Prostate gland (tissue), 2 donors: ENCODE measurements around the gene TMC8. TPM values are rescaled to one million over a fixed set of nuclear protein-coding genes. Genes with fewer than 3 reads are reported as not detected.

Source experiments
- DNase-seq: peaks from one replicate; pipeline ENCODE4 v3.0.0-alpha.2; 2019; ENCODE audit warnings: low spot score
- H3K27ac ChIP-seq, 2 donors: fragments of 200-600 bp; sonication (generic); 2 replicates each; pipeline ENCODE4 v1.5.1; 2017 to 2019
- H3K27me3 ChIP-seq: fragments of 200-600 bp; sonication (generic); replicated peaks from 2 replicates; pipeline ENCODE4 v1.5.1; 2019; ENCODE audit not compliant: insufficient read depth
- H3K36me3 ChIP-seq, 2 donors: fragments of 200-600 bp; sonication (generic); 1 replicate in 1 of 2; 2 replicates in 1 of 2; pipeline versions ENCODE4 v1.5.1 to v1.8.1; 2017 to 2019
- H3K4me1 ChIP-seq: fragments of 200-600 bp; sonication (generic); replicated peaks from 2 replicates; pipeline ENCODE4 v1.5.1; 2019
- H3K4me3 ChIP-seq, 2 donors: fragments of 200-600 bp; sonication (generic); 2 replicates each; pipeline ENCODE4 v1.5.1; 2017 to 2019
- H3K9me3 ChIP-seq: fragments of 200-600 bp; sonication (generic); 2 replicates; pipeline ENCODE4 v1.5.1; 2017
- POLR2A ChIP-seq: fragments of 450-650 bp; IDR thresholded peaks from one replicate; pipeline ENCODE4 v1.6.1; 2016; ENCODE audit warnings: antibody characterized with exemption, mild to moderate bottlenecking
- POLR2AphosphoS5 ChIP-seq: sonication (generic); formaldehyde crosslinking; IDR thresholded peaks from one replicate; pipeline ENCODE4 v1.6.1; 2017; ENCODE audit warnings: antibody characterized with exemption
- WGBS: methylation state at CpG from one replicate; pipeline ENCODE4 v1.1.5; 2018; 5-methylcytosine and 5-hydroxymethylcytosine counted together
- intact Hi-C: fragments of 100-400 bp; cut with DNase I; formaldehyde crosslinking; loops from one replicate; pipeline ENCODE4 v1.14.2; 2022
- total RNA-seq, 2 donors: library from RNA; depleted of rRNA; stranded (reverse); fragments of >200 nt; gene quantifications; one replicate each; pipeline ENCODE4 v1.1.0, GENCODE V29; 2016
- TF ChIP-seq, protein P1 (sequence below), 4 experiments: fragments of 200-600 bp in 2 of 4; fragments of 450-650 bp in 2 of 4; sonication (generic) in 2 of 4; IDR thresholded peaks; 1 replicate in 3 of 4; 2 replicates in 1 of 4; pipeline ENCODE4 v1.5.1; 2016 to 2019; ENCODE audit warnings: antibody characterized with exemption in 4 of 4, mild to moderate bottlenecking in 2 of 4, moderate library complexity in 2 of 4

The TMC8 gene
- total RNA-seq, 2 donors from 2014 or later, result 1.2 to 3.3 TPM

- intact Hi-C loops, result no loop called here
- no peaks in the 10 kb centered on the region for H3K4me1 ChIP-seq
- no peaks in the 10 kb centered on the region for H3K27me3 ChIP-seq
- DNase-seq, result peak; percentile 91
- WGBS, result 23% methylated on average over 58 of the region's 58 CpGs
- TF ChIP-seq POLR2A, result peak; percentile 82
- peak; percentile 29 for TF ChIP-seq POLR2AphosphoS5
- TF ChIP-seq, protein P1, sequence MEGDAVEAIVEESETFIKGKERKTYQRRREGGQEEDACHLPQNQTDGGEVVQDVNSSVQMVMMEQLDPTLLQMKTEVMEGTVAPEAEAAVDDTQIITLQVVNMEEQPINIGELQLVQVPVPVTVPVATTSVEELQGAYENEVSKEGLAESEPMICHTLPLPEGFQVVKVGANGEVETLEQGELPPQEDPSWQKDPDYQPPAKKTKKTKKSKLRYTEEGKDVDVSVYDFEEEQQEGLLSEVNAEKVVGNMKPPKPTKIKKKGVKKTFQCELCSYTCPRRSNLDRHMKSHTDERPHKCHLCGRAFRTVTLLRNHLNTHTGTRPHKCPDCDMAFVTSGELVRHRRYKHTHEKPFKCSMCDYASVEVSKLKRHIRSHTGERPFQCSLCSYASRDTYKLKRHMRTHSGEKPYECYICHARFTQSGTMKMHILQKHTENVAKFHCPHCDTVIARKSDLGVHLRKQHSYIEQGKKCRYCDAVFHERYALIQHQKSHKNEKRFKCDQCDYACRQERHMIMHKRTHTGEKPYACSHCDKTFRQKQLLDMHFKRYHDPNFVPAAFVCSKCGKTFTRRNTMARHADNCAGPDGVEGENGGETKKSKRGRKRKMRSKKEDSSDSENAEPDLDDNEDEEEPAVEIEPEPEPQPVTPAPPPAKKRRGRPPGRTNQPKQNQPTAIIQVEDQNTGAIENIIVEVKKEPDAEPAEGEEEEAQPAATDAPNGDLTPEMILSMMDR (IDR thresholded peaks at IDR 0.05), result no peak
- no peaks in the 10 kb centered on the region for H3K36me3 ChIP-seq
- H3K27ac ChIP-seq, result no peak overlapping the region
- no peaks in the 10 kb centered on the region for H3K9me3 ChIP-seq
- H3K4me3 ChIP-seq, result no peak overlapping the region
Measured at GRCh38 chr17:78140169-78141051, 9.8 kb downstream of the TMC8 start.

GRCh38 chr17:78141437-78142118, 11.0 kb downstream of the TMC8 start:
- DNase-seq, result no peak
- Histone ChIP-seq H3K4me1 (no peaks in the 10 kb centered on the region), H3K27ac (no peak overlapping the region), H3K27me3 (no peaks in the 10 kb centered on the region), H3K36me3 (no peaks in the 10 kb centered on the region), H3K4me3 (no peak overlapping the region), H3K9me3 (no peaks in the 10 kb centered on the region)
- TF ChIP-seq, protein P1 (IDR thresholded peaks at IDR 0.05), result no peak
- TF ChIP-seq POLR2A, result no peak
- TF ChIP-seq POLR2AphosphoS5, result no peak
- intact Hi-C loops, result no loop called here
- WGBS, result 71% methylated on average over 20 of the region's 20 CpGs

DNA sequence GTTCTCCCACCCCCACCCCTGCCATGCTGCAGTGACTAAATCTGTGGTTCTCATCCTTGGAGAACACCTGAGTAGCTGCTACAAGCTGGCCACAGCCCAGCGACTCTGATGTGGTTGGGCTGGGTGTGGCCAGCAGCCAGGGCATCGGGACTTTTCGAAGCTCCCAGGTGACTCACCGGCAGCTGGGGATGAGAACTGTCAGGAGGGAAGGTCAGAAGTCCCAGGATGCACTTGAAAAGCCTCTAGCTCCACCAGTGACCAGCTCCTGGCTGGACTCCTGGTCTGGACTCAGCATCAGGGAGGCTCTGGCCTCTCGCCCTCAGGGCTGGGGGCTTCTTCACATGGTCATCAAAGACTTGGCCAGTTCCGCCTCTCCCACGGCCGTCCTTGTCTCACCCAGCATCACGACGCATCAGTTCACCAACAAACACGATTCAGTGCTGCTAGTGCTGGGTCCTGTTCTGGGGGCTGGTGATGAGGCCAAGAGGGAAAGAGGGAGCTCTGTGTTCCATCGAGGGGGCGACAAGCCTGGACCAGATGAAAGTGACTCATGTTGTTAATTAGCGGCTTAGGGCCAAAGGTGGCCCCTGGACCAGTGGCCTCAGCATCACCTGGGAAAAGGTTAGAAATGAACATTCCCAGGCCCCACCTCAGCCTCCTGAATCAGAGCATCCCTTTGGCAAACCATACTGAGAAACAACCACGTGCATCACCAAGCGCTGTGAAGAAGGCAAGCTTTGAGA, 11.7 kb downstream of the TMC8 start:
- TF ChIP-seq, protein P1 (IDR thresholded peaks at IDR 0.05), result no peak
- TF ChIP-seq POLR2AphosphoS5, result peak; percentile 68
- TF ChIP-seq POLR2A, result peak; percentile 8
- H3K4me3 ChIP-seq, result no peak overlapping the region
- H3K27me3 ChIP-seq, result no peaks in the 10 kb centered on the region
- WGBS, result 57% methylated on average over 16 of the region's 16 CpGs
- intact Hi-C loops, result no loop called here
- H3K9me3 ChIP-seq, result no peaks in the 10 kb centered on the region
- no peak overlapping the region for H3K27ac ChIP-seq
- H3K4me1 ChIP-seq, result no peaks in the 10 kb centered on the region
- peak; percentile 83 for DNase-seq
- H3K36me3 ChIP-seq, result no peaks in the 10 kb centered on the region

DNA sequence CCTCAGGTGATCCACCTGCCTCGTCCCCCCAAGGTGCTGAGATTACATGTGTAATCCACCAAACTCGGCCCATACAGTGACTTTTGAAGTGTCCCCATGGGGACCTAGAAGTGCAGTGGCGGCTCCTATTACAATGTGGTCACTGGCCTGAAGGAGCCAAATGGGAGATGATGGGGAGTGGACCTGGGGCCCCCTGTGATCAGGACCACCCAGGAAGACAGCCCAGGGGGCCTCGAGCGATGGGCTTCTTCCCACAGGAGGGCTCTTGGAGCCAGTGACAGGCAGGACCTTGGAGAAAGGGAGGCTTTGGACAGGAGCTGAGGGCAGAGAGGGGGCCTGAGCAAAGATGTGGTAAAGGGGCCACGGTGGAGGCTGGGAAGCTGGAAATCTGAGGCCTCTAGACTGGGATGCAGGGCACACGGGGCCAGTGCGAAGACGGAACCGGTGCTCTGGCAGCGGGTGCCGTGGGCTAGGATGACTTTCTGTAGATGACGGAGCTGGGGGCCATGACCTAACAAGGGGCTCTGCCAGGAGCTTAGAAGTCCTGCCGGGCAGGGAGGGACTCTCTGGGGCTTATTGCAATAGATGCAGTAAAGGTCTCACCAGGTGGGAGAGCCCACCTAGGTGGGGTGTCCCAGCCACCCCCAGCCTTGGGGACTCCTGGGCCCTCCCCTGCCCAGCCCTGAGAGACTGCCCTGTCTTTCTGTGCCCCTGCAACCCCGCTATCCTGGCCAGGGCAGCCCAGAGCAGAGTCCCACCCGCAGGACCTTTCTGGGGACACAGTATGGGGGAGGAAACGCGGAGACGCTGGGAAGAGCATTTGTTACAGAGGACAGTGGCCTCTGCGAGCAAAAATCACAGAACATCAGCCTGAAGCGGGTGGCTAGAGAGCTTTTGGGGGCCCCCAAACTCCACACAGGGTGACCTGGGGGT, 12.9 kb downstream of the TMC8 start:
- no peaks in the 10 kb centered on the region for H3K36me3 ChIP-seq
- no peak overlapping the region for H3K27ac ChIP-seq
- intact Hi-C loops, result no loop called here
- no peaks in the 10 kb centered on the region for H3K27me3 ChIP-seq
- no peak for DNase-seq
- TF ChIP-seq, protein P1 (IDR thresholded peaks at IDR 0.05), result no peak
- no peak for TF ChIP-seq POLR2A
- no peak for TF ChIP-seq POLR2AphosphoS5
- H3K9me3 ChIP-seq, result no peaks in the 10 kb centered on the region
- WGBS, result 93% methylated on average over 21 of the region's 21 CpGs
- H3K4me1 ChIP-seq, result no peaks in the 10 kb centered on the region
- H3K4me3 ChIP-seq, result no peak overlapping the region
